Germinal center (tissue), 1 donor: ENCODE measurements around the gene THAP12.

Experiments used
- DNase-seq: peaks from one replicate; pipeline ENCODE4 v3.0.0; 2012; ENCODE audit warnings: mixed read lengths, low spot score

THAP12 gene

GRCh38 chr11:76376746-76377558 lies 4.0 kb downstream of the THAP12 start:
- DNase-seq, result no peak

GRCh38 chr11:76371170-76371569 lies 9.8 kb downstream of the THAP12 start:
- no peak for DNase-seq

GRCh38 chr11:76369406-76369805 lies 11.5 kb downstream of the THAP12 start:
- DNase-seq, result no peak

- DNase-seq, result no peak
Observed at GRCh38 chr11:76368490-76368889, 12.4 kb downstream of the THAP12 start.

GRCh38 chr11:76365038-76365679 lies 15.8 kb downstream of the THAP12 start:
- DNase-seq, result no peak

GRCh38 chr11:76362716-76363115 lies 18.2 kb downstream of the THAP12 start:
- DNase-seq, result no peak

- no peak for DNase-seq
Observed at GRCh38 chr11:76361776-76362175, 19.2 kb downstream of the THAP12 start.

- no peak for DNase-seq
Observed at GRCh38 chr11:76361374-76361773, 19.6 kb downstream of the THAP12 start.

GRCh38 chr11:76355172-76355571 lies 25.8 kb downstream of the THAP12 start:
- no peak for DNase-seq

GRCh38 chr11:76348348-76348747 lies 32.6 kb downstream of the THAP12 start:
- DNase-seq, result no peak

- no peak for DNase-seq
Observed at GRCh38 chr11:76347466-76347865, 33.5 kb downstream of the THAP12 start.

- peak; percentile 24 for DNase-seq
Observed at GRCh38 chr11:76339221-76339620, 41.7 kb downstream of the THAP12 start.

- DNase-seq, result no peak
Observed at GRCh38 chr11:76337923-76338322, 43.0 kb downstream of the THAP12 start.

GRCh38 chr11:76337469-76337868 lies 43.5 kb downstream of the THAP12 start:
- DNase-seq, result no peak

- DNase-seq, result no peak
Observed at GRCh38 chr11:76336597-76336996, 44.3 kb downstream of the THAP12 start.

- no peak for DNase-seq
Observed at GRCh38 chr11:76335842-76336241, 45.1 kb downstream of the THAP12 start.

GRCh38 chr11:76334826-76335389 lies 46.0 kb downstream of the THAP12 start:
- DNase-seq, result no peak

- DNase-seq, result no peak
Observed at GRCh38 chr11:76330651-76331050, 50.3 kb downstream of the THAP12 start.

- DNase-seq, result no peak
Observed at GRCh38 chr11:76329983-76330382, 50.9 kb downstream of the THAP12 start.

GRCh38 chr11:76329084-76329648 lies 51.8 kb downstream of the THAP12 start:
- DNase-seq, result no peak

- no peak for DNase-seq
Observed at GRCh38 chr11:76327756-76328388, 53.1 kb downstream of the THAP12 start.

GRCh38 chr11:76327202-76327601 lies 53.7 kb downstream of the THAP12 start:
- no peak for DNase-seq
